ENCODE measurements around the gene DDX39B.

DNA sequence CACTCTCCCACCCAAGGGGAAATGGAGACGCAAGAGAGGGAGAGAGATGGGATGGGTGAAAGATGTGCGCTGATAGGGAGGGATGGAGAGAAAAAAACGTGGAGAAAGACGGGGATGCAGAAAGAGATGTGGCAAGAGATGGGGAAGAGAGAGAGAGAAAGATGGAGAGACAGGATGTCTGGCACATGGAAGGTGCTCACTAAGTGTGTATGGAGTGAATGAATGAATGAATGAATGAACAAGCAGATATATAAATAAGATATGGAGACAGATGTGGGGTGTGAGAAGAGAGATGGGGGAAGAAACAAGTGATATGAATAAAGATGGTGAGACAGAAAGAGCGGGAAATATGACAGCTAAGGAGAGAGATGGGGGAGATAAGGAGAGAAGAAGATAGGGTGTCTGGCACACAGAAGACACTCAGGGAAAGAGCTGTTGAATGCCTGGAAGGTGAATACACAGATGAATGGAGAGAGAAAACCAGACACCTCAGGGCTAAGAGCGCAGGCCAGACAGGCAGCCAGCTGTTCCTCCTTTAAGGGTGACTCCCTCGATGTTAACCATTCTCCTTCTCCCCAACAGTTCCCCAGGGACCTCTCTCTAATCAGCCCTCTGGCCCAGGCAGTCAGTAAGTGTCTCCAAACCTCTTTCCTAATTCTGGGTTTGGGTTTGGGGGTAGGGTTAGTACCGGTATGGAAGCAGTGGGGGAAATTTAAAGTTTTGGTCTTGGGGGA is 34.3 kb upstream of the DDX39B start:
- TF ChIP-seq, protein P1, sequence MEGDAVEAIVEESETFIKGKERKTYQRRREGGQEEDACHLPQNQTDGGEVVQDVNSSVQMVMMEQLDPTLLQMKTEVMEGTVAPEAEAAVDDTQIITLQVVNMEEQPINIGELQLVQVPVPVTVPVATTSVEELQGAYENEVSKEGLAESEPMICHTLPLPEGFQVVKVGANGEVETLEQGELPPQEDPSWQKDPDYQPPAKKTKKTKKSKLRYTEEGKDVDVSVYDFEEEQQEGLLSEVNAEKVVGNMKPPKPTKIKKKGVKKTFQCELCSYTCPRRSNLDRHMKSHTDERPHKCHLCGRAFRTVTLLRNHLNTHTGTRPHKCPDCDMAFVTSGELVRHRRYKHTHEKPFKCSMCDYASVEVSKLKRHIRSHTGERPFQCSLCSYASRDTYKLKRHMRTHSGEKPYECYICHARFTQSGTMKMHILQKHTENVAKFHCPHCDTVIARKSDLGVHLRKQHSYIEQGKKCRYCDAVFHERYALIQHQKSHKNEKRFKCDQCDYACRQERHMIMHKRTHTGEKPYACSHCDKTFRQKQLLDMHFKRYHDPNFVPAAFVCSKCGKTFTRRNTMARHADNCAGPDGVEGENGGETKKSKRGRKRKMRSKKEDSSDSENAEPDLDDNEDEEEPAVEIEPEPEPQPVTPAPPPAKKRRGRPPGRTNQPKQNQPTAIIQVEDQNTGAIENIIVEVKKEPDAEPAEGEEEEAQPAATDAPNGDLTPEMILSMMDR (IDR thresholded peaks at IDR 0.05 in 4 of 5, conservative IDR thresholded peaks at IDR 0.05 in 1 of 5) = no peak
- TF ChIP-seq POLR2A (IDR thresholded peaks at IDR 0.05) = no peak

Data from gastrocnemius medialis (tissue), 4 donors.